VCaP (cell line): Measurements from ENCODE around the gene PLCB1.

Source experiments
- H3K27ac ChIP-seq: fragments of 450-650 bp; 2 replicates; pipeline ENCODE4 v1.5.1; 2017
- TF ChIP-seq, protein P1 (sequence below): fragments of 450-650 bp; conservative IDR thresholded peaks from 2 replicates; pipeline ENCODE4 v1.5.1; 2017; ENCODE audit warnings: mild to moderate bottlenecking, moderate library complexity

The PLCB1 gene

GRCh38 chr20:8203366-8203765 lies 71.3 kb downstream of the PLCB1 start:
- TF ChIP-seq, protein P1, sequence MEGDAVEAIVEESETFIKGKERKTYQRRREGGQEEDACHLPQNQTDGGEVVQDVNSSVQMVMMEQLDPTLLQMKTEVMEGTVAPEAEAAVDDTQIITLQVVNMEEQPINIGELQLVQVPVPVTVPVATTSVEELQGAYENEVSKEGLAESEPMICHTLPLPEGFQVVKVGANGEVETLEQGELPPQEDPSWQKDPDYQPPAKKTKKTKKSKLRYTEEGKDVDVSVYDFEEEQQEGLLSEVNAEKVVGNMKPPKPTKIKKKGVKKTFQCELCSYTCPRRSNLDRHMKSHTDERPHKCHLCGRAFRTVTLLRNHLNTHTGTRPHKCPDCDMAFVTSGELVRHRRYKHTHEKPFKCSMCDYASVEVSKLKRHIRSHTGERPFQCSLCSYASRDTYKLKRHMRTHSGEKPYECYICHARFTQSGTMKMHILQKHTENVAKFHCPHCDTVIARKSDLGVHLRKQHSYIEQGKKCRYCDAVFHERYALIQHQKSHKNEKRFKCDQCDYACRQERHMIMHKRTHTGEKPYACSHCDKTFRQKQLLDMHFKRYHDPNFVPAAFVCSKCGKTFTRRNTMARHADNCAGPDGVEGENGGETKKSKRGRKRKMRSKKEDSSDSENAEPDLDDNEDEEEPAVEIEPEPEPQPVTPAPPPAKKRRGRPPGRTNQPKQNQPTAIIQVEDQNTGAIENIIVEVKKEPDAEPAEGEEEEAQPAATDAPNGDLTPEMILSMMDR: no peak
- no peak overlapping the region for H3K27ac ChIP-seq

- H3K27ac ChIP-seq: no peak overlapping the region
- TF ChIP-seq, protein P1: no peak
Observed at GRCh38 chr20:8205996-8206395, 73.9 kb downstream of the PLCB1 start.

DNA sequence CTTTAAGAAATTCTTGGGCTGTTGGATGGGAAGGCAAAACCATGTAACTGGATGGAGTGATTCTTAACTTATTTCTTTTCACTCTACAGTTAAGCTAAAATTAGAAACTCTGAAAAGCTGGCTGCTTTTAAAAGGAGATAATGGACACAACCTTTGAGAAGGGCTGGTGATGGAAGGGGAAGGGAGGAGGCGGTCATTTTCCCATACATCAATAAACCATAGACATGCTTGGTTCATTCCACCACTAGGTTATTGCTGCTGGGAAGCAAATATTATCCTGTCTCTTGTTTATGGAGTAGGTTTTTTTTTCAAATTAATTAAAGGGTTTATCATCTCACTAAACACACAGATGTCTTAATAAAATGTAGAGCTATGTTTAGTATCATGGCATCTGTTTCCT lies 76.2 kb downstream of the PLCB1 start:
- TF ChIP-seq, protein P1: no peak

DNA sequence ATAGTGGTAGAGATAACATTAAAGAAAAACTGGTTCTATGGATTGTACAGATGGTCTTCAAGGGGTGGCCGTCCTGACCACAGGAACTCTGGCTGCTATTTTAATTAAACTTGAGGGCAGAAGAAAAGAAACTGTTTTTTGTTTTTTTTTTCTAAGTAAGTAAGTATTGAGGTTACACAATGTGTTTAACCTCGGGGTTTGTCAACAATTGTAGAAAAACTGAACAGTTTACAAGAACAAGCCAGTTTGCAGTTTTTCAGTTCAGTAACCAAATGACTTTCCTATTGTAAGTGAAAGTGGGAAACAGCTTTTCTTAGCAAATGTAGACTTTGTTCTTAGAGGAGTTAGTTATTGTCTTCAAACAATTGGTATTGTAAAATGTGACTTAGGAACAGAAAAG lies 77.0 kb downstream of the PLCB1 start:
- TF ChIP-seq, protein P1: no peak
- H3K27ac ChIP-seq: no peak overlapping the region

More for the DNA sequence above, 76.2 kb downstream of the PLCB1 start:
- H3K27ac ChIP-seq: no peak overlapping the region

DNA sequence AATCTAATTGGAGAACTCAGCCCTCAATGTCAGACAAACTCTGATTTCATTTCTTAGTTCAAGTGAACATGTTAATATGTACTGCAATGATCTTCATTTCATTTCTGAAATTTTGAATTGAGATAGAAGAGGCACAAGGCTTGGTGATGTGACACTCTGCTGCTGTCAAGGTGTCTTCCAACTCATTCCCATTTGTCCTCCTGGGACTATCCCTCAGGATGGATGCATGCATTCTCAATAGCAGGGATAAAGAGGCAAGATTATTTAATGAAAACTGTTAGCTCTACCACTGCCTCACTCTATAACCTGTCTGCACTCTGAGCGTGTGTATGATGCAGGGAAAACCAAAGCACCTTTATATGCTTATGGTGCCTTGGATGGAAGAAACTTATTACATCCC lies 78.7 kb downstream of the PLCB1 start:
- TF ChIP-seq, protein P1: no peak

DNA sequence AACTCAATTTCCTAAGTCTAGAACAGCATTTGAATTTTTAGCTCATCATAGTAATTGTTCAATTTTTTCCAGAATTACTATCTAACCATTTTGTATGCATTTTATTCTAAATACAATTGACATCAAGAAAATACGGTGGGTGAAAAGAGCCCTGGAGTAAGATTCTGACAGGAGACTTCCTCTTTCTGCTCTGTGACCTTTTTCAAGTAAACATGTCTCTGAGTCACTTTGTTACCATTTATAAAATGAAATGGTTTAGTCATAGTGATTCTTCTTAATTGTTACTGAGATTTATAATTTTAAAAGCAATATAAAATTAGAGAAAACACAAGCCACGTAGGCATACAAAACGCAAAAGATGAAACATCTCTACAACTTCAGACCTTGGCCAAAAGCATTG lies 80.2 kb downstream of the PLCB1 start:
- TF ChIP-seq, protein P1: no peak
- no peak overlapping the region for H3K27ac ChIP-seq

More for the DNA sequence above, 78.7 kb downstream of the PLCB1 start:
- H3K27ac ChIP-seq: no peak overlapping the region

DNA sequence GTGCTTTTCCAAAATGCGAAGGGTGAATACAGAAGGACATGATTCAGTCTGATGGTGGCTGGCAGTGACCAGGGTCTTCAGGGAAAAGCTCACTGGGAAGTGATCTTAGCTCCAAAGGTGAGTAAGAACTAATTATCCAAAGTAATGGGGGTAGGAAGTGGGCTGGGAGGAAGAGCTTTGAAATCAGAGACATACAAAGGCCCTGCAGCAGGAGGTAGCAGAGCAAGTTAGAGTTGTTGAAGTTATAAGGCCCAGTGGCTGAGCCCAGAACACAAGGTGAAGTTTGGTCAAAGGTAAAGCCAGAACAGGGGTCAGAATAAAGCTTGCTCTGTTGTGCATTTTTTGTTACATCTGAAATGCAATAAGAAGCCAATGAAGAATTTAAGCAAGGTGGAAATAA lies 81.2 kb downstream of the PLCB1 start:
- no peak overlapping the region for H3K27ac ChIP-seq
- TF ChIP-seq, protein P1: no peak
